ENCODE measurements around the gene CD22. TPM values are rescaled to one million over a fixed set of nuclear protein-coding genes. Genes with fewer than 3 reads are reported as not detected.

CD22 gene
- total RNA-seq, 1 experiment from 2014 or later: not detected

- no peaks in the 10 kb centered on the region for H3K36me3 ChIP-seq (ENCODE audit: insufficient read depth, low read length, poor library complexity, severe bottlenecking)
- ChIA-PET POLR2A (ENCODE audit: low non-redundant PET) (no interaction called here), CTCF (interaction anchor here (1.1 kb wide), 1 partner anchor 15 kb away, joined by 3 read pairs; no protein-coding TSS in a partner anchor)
- H3K4me1 ChIP-seq (ENCODE audit: insufficient read depth, low read length, poor library complexity, severe bottlenecking): no peaks in the 10 kb centered on the region
- DNase-seq (ENCODE audit: low spot score): no peak
- H3K9me3 ChIP-seq (ENCODE audit: low read depth, low read length, poor library complexity, severe bottlenecking): no peaks in the 10 kb centered on the region
- no TSS peak for BruUV-seq (replicated peaks)
- H3K27ac ChIP-seq (ENCODE audit: low read depth, low read length, poor library complexity, severe bottlenecking): no peak overlapping the region
- H3K4me3 ChIP-seq (ENCODE audit: low read depth, low read length, poor library complexity, severe bottlenecking): no peak overlapping the region
- peaks cover 30% of the 10 kb centered on the region for H3K27me3 ChIP-seq (replicated peaks; ENCODE audit: insufficient read depth, low read depth, low read length, poor library complexity)
- no peak for TF ChIP-seq CTCF (conservative IDR thresholded peaks at IDR 0.05; ENCODE audit: low read depth, low read length)
- no peak for TF ChIP-seq EZH2 (IDR thresholded peaks at IDR 0.05; ENCODE audit: borderline replicate concordance, low read depth, low read length, poor library complexity, severe bottlenecking)
- intact Hi-C loops (cut with micrococcal nuclease; ENCODE audit: unreplicated experiment): no loop called here
Observed at GRCh38 chr19:35296644-35297514, 32.1 kb upstream of the CD22 start.

GRCh38 chr19:35297515-35297848 is 31.5 kb upstream of the CD22 start:
- intact Hi-C loops (cut with micrococcal nuclease; ENCODE audit: unreplicated experiment): no loop called here
- ChIA-PET POLR2A (ENCODE audit: low non-redundant PET) (no interaction called here), CTCF (no interaction called here)
- Histone ChIP-seq H3K4me1 (ENCODE audit: insufficient read depth, low read length, poor library complexity, severe bottlenecking) (no peaks in the 10 kb centered on the region), H3K27me3 (replicated peaks; ENCODE audit: insufficient read depth, low read depth, low read length, poor library complexity) (peaks cover 24% of the 10 kb centered on the region), H3K9me3 (ENCODE audit: low read depth, low read length, poor library complexity, severe bottlenecking) (no peaks in the 10 kb centered on the region), H3K4me3 (ENCODE audit: low read depth, low read length, poor library complexity, severe bottlenecking) (no peak overlapping the region), H3K36me3 (ENCODE audit: insufficient read depth, low read length, poor library complexity, severe bottlenecking) (no peaks in the 10 kb centered on the region), H3K27ac (ENCODE audit: low read depth, low read length, poor library complexity, severe bottlenecking) (no peak overlapping the region)
- no peak for DNase-seq (ENCODE audit: low spot score)
- no peak for TF ChIP-seq CTCF (conservative IDR thresholded peaks at IDR 0.05; ENCODE audit: low read depth, low read length)
- no peak for TF ChIP-seq EZH2 (IDR thresholded peaks at IDR 0.05; ENCODE audit: borderline replicate concordance, low read depth, low read length, poor library complexity, severe bottlenecking)
- no TSS peak for BruUV-seq (replicated peaks)

GRCh38 chr19:35297922-35298321 is 31.1 kb upstream of the CD22 start:
- Histone ChIP-seq H3K4me1 (ENCODE audit: insufficient read depth, low read length, poor library complexity, severe bottlenecking) (no peaks in the 10 kb centered on the region), H3K27ac (ENCODE audit: low read depth, low read length, poor library complexity, severe bottlenecking) (no peak overlapping the region), H3K4me3 (ENCODE audit: low read depth, low read length, poor library complexity, severe bottlenecking) (no peak overlapping the region), H3K9me3 (ENCODE audit: low read depth, low read length, poor library complexity, severe bottlenecking) (no peaks in the 10 kb centered on the region), H3K36me3 (ENCODE audit: insufficient read depth, low read length, poor library complexity, severe bottlenecking) (no peaks in the 10 kb centered on the region), H3K27me3 (replicated peaks; ENCODE audit: insufficient read depth, low read depth, low read length, poor library complexity) (peaks cover 19% of the 10 kb centered on the region)
- ChIA-PET POLR2A (ENCODE audit: low non-redundant PET) (no interaction called here), CTCF (no interaction called here)
- no peak for TF ChIP-seq EZH2 (IDR thresholded peaks at IDR 0.05; ENCODE audit: borderline replicate concordance, low read depth, low read length, poor library complexity, severe bottlenecking)
- TF ChIP-seq CTCF (conservative IDR thresholded peaks at IDR 0.05; ENCODE audit: low read depth, low read length): no peak
- BruUV-seq (replicated peaks): no TSS peak
- intact Hi-C loops (cut with micrococcal nuclease; ENCODE audit: unreplicated experiment): no loop called here
- DNase-seq (ENCODE audit: low spot score): no peak
